Osteoblast (primary cell): ENCODE results near the gene CDX1. TPM values are rescaled to one million over a fixed set of nuclear protein-coding genes. Genes with fewer than 3 reads are reported as not detected.

Experiments used
- DNase-seq: peaks from one replicate; pipeline ENCODE4 v3.0.0; 2011; ENCODE audit warnings: low spot score, mixed read lengths; ENCODE audit not compliant: insufficient read length; ENCODE audit errors: missing footprints
- H2AFZ ChIP-seq: 2 replicates; pipeline ENCODE4 v1.6.0; 2011; ENCODE audit warnings: mild to moderate bottlenecking, low read length
- H3K27ac ChIP-seq: 2 replicates; pipeline ENCODE4 v1.5.1; 2011; ENCODE audit warnings: mild to moderate bottlenecking, low read depth, low read length, moderate library complexity
- H3K27me3 ChIP-seq: 2 replicates; pipeline ENCODE4 v1.6.0; 2012; ENCODE audit warnings: mild to moderate bottlenecking, control low read depth, inconsistent platforms, low read length, moderate library complexity; ENCODE audit not compliant: insufficient read depth
- H3K36me3 ChIP-seq: 2 replicates; pipeline ENCODE4 v1.5.1; 2011; ENCODE audit warnings: mild to moderate bottlenecking, low read length, control low read depth, moderate library complexity; ENCODE audit not compliant: insufficient read depth
- H3K4me1 ChIP-seq: 2 replicates; pipeline ENCODE4 v1.5.1; 2011; ENCODE audit warnings: mild to moderate bottlenecking, low read length, control low read depth, moderate library complexity; ENCODE audit not compliant: insufficient read depth
- H3K4me2 ChIP-seq: 2 replicates; pipeline ENCODE4 v1.6.0; 2011; ENCODE audit warnings: mild to moderate bottlenecking, low read length; ENCODE audit not compliant: insufficient read depth
- H3K4me3 ChIP-seq: fragments of 200-600 bp; sonication (generic); 3 replicates; pipeline ENCODE4 v1.5.1; 2012; ENCODE audit warnings: mild to moderate bottlenecking, low read length, inconsistent platforms; ENCODE audit not compliant: insufficient read depth
- H3K79me2 ChIP-seq: 2 replicates; pipeline ENCODE4 v1.6.0; 2012; ENCODE audit warnings: mild to moderate bottlenecking, low read length, control low read depth, inconsistent platforms; ENCODE audit not compliant: insufficient read depth
- H3K9me3 ChIP-seq: 2 replicates; pipeline ENCODE4 v1.5.1; 2011; ENCODE audit warnings: low read depth, low read length, control low read depth
- H4K20me1 ChIP-seq: 2 replicates; pipeline ENCODE4 v1.6.0; 2012; ENCODE audit warnings: mild to moderate bottlenecking, low read length, control low read depth; ENCODE audit not compliant: insufficient read depth
- CTCF ChIP-seq: IDR thresholded peaks from 2 replicates; pipeline ENCODE4 v1.5.1; 2011; ENCODE audit warnings: mild to moderate bottlenecking, low read depth, low read length, moderate library complexity; ENCODE audit errors: extremely low read depth
- total RNA-seq: library from RNA; depleted of rRNA; stranded (reverse); fragments of >200 nt; gene quantifications from 2 replicates; pipeline ENCODE4 v1.2.3, GENCODE V29; 2012

Gene CDX1
- total RNA-seq, 1 donor = 0.36 TPM

- Histone ChIP-seq H3K79me2 (no peaks in the 10 kb centered on the region), H3K36me3 (no peaks in the 10 kb centered on the region), H3K27me3 (no peaks in the 10 kb centered on the region), H3K9me3 (no peaks in the 10 kb centered on the region), H3K4me2 (no peak overlapping the region), H3K27ac (no peak overlapping the region), H2AFZ (no peak overlapping the region), H4K20me1 (no peaks in the 10 kb centered on the region), H3K4me3 (no peak overlapping the region), H3K4me1 (peaks cover 16% of the 10 kb centered on the region)
- DNase-seq = no peak
- no peak for TF ChIP-seq CTCF
These were observed 49.7 kb downstream of the CDX1 start for GRCh38 chr5:150215979-150216944.

GRCh38 chr5:150217038-150217437, 50.5 kb downstream of the CDX1 start:
- no peak overlapping the region for H3K4me3 ChIP-seq
- H3K27me3 ChIP-seq = no peaks in the 10 kb centered on the region
- no peak for TF ChIP-seq CTCF
- H2AFZ ChIP-seq = no peak overlapping the region
- H3K4me1 ChIP-seq = peaks cover 16% of the 10 kb centered on the region
- H3K4me2 ChIP-seq = no peak overlapping the region
- H3K27ac ChIP-seq = no peak overlapping the region
- no peaks in the 10 kb centered on the region for H4K20me1 ChIP-seq
- no peaks in the 10 kb centered on the region for H3K79me2 ChIP-seq
- no peaks in the 10 kb centered on the region for H3K36me3 ChIP-seq
- H3K9me3 ChIP-seq = no peaks in the 10 kb centered on the region
- DNase-seq = no peak

GRCh38 chr5:150217873-150218692, 51.5 kb downstream of the CDX1 start:
- TF ChIP-seq CTCF = peak; percentile 86
- Histone ChIP-seq H3K4me2 (no peak overlapping the region), H3K79me2 (no peaks in the 10 kb centered on the region), H3K36me3 (no peaks in the 10 kb centered on the region), H3K4me1 (peaks cover 16% of the 10 kb centered on the region), H4K20me1 (no peaks in the 10 kb centered on the region), H2AFZ (no peak overlapping the region), H3K27me3 (no peaks in the 10 kb centered on the region), H3K27ac (no peak overlapping the region), H3K4me3 (no peak overlapping the region), H3K9me3 (no peaks in the 10 kb centered on the region)
- DNase-seq = peak; percentile 96

GRCh38 chr5:150218693-150219035, 52.1 kb downstream of the CDX1 start:
- Histone ChIP-seq H2AFZ (no peak overlapping the region), H3K4me2 (no peak overlapping the region), H3K36me3 (no peaks in the 10 kb centered on the region), H4K20me1 (no peaks in the 10 kb centered on the region), H3K4me1 (peaks cover 15% of the 10 kb centered on the region), H3K27ac (no peak overlapping the region), H3K79me2 (no peaks in the 10 kb centered on the region), H3K9me3 (no peaks in the 10 kb centered on the region), H3K27me3 (no peaks in the 10 kb centered on the region), H3K4me3 (no peak overlapping the region)
- DNase-seq = no peak
- TF ChIP-seq CTCF = no peak
